AG09319 (cell line): ENCODE data around the gene TNFRSF14.

Source experiments
- DNase-seq: peaks from one replicate; pipeline ENCODE4 v3.0.0-alpha.2; 2010; ENCODE audit warnings: low read depth; ENCODE audit errors: extremely low read depth
- TF ChIP-seq, protein P1 (sequence below): IDR thresholded peaks from 2 replicates; pipeline ENCODE4 v1.5.1; 2011; ENCODE audit warnings: low read depth, mild to moderate bottlenecking, inconsistent platforms, low read length, moderate library complexity

The TNFRSF14 gene

DNA sequence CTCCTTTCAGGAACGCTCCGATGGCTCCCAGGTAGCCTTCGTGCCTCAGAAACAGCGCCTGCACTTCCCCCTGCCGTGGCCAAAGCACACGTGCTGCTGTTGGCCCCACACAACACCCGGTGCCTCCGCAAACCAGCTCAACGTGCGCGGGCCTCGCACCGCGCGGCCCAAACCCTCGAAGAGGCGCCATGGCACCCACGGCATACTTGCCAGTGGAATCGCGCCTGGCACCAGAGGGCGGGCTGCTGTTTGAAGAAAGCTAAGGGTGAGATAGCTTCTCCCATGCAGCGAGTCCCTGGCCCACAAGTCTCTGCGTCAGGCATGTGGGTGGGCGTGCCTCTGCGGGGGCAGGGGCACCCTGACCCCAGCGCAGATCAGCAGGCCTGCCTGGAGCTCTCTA lies 37.6 kb upstream of the TNFRSF14 start:
- DNase-seq: no peak
- TF ChIP-seq, protein P1, sequence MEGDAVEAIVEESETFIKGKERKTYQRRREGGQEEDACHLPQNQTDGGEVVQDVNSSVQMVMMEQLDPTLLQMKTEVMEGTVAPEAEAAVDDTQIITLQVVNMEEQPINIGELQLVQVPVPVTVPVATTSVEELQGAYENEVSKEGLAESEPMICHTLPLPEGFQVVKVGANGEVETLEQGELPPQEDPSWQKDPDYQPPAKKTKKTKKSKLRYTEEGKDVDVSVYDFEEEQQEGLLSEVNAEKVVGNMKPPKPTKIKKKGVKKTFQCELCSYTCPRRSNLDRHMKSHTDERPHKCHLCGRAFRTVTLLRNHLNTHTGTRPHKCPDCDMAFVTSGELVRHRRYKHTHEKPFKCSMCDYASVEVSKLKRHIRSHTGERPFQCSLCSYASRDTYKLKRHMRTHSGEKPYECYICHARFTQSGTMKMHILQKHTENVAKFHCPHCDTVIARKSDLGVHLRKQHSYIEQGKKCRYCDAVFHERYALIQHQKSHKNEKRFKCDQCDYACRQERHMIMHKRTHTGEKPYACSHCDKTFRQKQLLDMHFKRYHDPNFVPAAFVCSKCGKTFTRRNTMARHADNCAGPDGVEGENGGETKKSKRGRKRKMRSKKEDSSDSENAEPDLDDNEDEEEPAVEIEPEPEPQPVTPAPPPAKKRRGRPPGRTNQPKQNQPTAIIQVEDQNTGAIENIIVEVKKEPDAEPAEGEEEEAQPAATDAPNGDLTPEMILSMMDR: no peak

DNA sequence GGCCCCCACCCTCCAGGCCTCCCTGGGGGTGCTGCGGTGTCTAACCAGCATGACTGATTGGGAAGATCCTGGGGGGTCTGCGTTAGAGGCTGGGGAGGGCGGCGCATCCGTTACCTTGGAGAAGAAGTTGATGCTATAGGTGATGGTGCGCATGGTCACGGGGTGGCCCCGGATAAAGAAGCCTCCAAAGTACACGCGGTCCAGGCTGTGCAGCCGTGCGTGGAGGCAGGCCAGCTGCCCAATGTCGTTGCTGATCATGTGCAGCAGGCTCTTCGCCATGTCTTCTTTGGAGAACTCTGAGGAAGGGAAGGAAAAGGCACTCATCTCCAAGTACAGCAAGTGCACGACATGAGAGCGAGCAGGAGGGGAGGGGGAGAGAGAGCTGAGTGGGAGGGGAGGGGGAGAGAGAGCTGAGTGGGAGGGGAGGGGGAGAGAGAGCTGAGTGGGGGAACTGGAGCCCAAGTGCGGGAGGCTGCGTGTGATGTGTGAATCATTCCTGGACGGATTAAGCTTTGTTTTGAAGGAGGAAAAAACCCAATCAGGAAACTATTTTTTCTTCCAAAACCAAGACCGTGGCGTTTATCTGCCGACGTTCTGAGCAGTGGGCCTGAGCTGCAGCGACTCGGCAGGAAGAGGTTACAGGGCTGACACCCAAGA lies 37.0 kb upstream of the TNFRSF14 start:
- TF ChIP-seq, protein P1: no peak
- no peak for DNase-seq

DNA sequence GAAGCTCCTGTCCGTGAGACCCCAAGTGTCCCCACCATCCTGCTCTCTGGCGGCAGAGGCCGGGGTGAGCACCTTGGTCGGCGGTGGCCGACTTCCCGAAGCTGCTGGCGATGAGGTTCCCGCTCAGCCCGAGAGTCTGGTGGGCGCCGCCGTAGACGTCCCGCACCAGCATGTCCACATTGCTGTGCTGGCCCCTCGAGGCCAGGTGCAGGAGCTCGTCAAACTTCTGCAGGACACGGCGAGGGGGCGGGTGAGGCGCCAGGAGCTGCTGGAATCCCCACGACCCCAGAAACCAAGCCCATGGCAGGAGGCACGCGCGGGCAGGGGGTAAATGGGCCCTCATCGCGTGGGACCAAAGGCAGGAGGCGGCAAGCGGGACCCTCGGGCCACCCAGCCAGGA lies 36.4 kb upstream of the TNFRSF14 start:
- TF ChIP-seq, protein P1: no peak
- no peak for DNase-seq

DNA sequence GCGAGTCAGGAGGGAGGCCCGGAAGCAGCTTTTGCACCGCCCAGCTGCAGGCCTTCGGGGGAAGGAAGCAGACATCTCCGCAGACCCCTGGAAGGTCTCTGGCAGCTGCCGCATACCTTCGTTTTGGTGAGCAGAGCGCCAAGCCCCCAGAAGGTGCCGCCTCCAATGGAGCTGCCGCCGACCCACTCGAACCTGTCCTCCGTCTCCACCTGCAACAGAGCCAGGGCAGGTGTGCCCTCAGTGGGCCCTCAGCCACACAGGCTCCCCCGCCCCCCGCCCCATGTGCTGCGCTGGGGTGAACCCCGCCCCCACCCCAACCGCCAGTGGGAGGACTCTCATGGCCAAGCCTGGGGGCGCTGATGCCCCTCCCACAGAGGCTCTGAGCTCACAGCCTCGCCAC lies 36.0 kb upstream of the TNFRSF14 start:
- TF ChIP-seq, protein P1: no peak
- DNase-seq: no peak

DNA sequence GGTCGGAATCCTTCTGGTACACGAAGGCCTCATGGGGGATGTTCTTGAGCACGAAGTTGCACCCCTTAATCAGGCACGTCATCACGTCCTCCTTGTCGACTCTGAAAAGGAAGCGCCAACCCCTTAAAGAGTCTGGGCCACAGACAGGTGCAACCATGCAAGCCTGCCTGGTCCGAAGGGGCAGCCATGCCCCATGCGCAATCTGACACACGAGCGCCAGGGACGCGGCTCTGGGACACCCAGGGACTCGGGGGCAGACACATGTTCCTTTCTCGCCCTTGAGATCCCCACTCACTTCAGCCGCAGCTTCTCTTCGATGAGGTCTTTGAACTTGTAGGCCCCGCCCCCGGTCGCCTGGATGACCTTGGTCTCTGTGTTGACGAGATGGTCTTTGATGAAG lies 35.4 kb upstream of the TNFRSF14 start:
- TF ChIP-seq, protein P1: no peak
- no peak for DNase-seq

DNA sequence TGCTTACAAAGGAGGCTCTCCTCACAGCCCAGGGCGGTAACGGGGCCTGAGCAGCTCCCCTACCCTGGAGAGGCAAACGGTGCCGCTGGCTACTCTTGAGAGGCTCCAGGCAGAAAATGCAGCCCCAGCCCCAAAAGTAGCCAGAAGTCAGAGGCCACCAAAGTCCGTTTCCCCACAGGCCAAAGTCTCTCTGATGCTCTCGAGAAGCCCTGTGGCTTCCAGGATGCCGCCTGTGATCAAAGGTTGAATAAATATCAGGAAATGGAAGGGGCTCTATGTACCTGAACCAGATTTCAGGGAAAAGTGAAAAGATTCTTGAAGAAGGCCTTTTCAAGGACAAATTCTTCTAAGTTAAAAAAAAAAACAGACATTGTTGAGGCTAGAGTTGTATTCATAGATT lies 33.9 kb upstream of the TNFRSF14 start:
- DNase-seq: no peak
- TF ChIP-seq, protein P1: no peak

DNA sequence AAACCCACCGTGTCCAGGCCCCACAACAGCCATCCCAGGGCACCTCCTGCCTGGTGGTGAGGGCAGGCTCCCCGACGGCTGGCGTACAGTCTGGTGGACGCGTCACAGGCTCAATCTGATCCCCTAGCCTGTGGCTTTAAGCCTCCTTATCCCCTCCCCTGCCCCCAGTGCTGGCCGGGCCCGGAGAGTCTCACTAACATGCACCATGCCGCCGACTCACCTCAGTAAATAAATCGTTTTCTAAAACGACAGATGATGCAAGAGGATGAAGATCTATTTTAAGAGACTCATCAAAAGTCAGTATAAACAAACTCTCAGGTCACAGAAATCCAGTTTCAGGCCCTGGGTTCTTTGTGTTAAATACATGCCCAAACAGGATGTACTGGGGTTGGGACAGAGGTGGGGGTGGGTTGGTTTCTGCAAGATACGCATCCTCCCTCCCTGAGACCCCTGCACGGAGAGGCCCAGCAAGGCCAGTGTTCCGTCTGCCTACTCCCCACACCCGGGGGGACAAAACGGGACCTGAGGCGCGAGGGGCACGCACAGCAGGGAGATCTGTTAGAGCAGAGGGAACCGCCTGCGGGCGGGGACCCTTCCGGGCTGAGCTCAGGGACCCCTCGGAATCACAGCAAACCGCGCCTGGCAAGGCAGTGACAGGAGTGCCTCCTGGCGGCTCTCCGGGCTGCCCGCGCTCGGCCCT lies 32.8 kb upstream of the TNFRSF14 start:
- DNase-seq: no peak
- TF ChIP-seq, protein P1: no peak
